HEK293 (cell line): ENCODE data around the gene MACROH2A1.

Experiments used
- CTCF ChIA-PET: fragments of 350-600 bp; formaldehyde crosslinking; extraction: SDS; loops from one replicate; lab custom pipeline; 2021; ENCODE audit warnings: antibody characterized with exemption; lab: Yijun Ruan, JAX
- POLR2A ChIA-PET: fragments of 300-600 bp; formaldehyde crosslinking; extraction: SDS; loops from one replicate; lab custom pipeline; 2020; ENCODE audit warnings: antibody characterized with exemption, inconsistent platforms; lab: Yijun Ruan, JAX
- H3K27ac ChIP-seq: fragments of 200-500 bp; sonication (Bioruptor generic); 2 replicates; pipeline ENCODE4 v1.5.1; 2014; ENCODE audit warnings: low read depth, low read length, control low read depth, inconsistent platforms; ENCODE audit errors: extremely low read depth
- H3K36me3 ChIP-seq, 2 experiments: fragments of 200-500 bp in 1 of 2; sonication (Bioruptor generic) in 1 of 2; 1 replicate in 1 of 2; 2 replicates in 1 of 2; pipeline ENCODE4 v1.5.1; 2014 to 2017; ENCODE audit warnings: inconsistent platforms in 2 of 2, low read length in 2 of 2; ENCODE audit not compliant: control insufficient read depth in 2 of 2, insufficient read depth in 1 of 2
- H3K4me1 ChIP-seq: fragments of 200-500 bp; sonication (Bioruptor generic); 2 replicates; pipeline ENCODE4 v1.5.1; 2014; ENCODE audit warnings: mild to moderate bottlenecking, low read length, inconsistent platforms; ENCODE audit not compliant: control insufficient read depth, insufficient read depth
- H3K4me3 ChIP-seq: 2 replicates; pipeline ENCODE4 v1.5.1; 2011; ENCODE audit warnings: low read depth, mild to moderate bottlenecking, control low read depth, low read length, moderate library complexity
- H3K9me3 ChIP-seq: fragments of 200-500 bp; sonication (Bioruptor generic); 2 replicates; pipeline ENCODE4 v1.5.1; 2014; ENCODE audit warnings: low read depth, low read length, inconsistent platforms; ENCODE audit not compliant: control insufficient read depth, insufficient read depth
- GLIS1 ChIP-seq: fragments of 450-650 bp; formaldehyde crosslinking; IDR thresholded peaks from 2 replicates; pipeline ENCODE4 v1.5.1; 2016; ENCODE audit warnings: missing biosample characterization, missing genetic modification characterization
- SP7 ChIP-seq: fragments of 450-650 bp; formaldehyde crosslinking; IDR thresholded peaks from 2 replicates; pipeline ENCODE4 v1.5.1; 2016; ENCODE audit warnings: missing biosample characterization, missing genetic modification characterization
- WT1 ChIP-seq: fragments of 450-650 bp; formaldehyde crosslinking; IDR thresholded peaks from 2 replicates; pipeline ENCODE4 v1.5.1; 2016; ENCODE audit warnings: missing biosample characterization, missing genetic modification characterization
- ZBTB17 ChIP-seq: fragments of 450-650 bp; formaldehyde crosslinking; IDR thresholded peaks from 2 replicates; pipeline ENCODE4 v1.5.1; 2016; ENCODE audit warnings: missing biosample characterization, missing genetic modification characterization
- ZBTB20 ChIP-seq: fragments of 450-650 bp; formaldehyde crosslinking; IDR thresholded peaks from 2 replicates; pipeline ENCODE4 v1.5.1; 2016; ENCODE audit warnings: missing biosample characterization, missing genetic modification characterization
- ZNF140 ChIP-seq: fragments of 450-650 bp; formaldehyde crosslinking; IDR thresholded peaks from 2 replicates; pipeline ENCODE4 v1.5.1; 2016; ENCODE audit warnings: missing biosample characterization, missing genetic modification characterization
- ZNF274 ChIP-seq, 2 experiments: fragments of 200-500 bp in 1 of 2; fragments of 450-650 bp in 1 of 2; sonication (Bioruptor generic) in 1 of 2; formaldehyde crosslinking in 1 of 2; IDR thresholded peaks; 2 replicates each; pipeline versions ENCODE4 v1.5.1 to v1.6.1; 2014 to 2016; ENCODE audit warnings: borderline replicate concordance in 1 of 2, inconsistent platforms in 1 of 2, low read length in 1 of 2, missing biosample characterization in 1 of 2, missing genetic modification characterization in 1 of 2
- ZNF280D ChIP-seq: fragments of 450-650 bp; formaldehyde crosslinking; IDR thresholded peaks from 2 replicates; pipeline ENCODE4 v1.5.1; 2016; ENCODE audit warnings: missing biosample characterization, missing genetic modification characterization
- ZNF544 ChIP-seq: fragments of 450-650 bp; formaldehyde crosslinking; IDR thresholded peaks from 2 replicates; pipeline ENCODE4 v1.5.0; 2017; ENCODE audit warnings: missing biosample characterization, missing genetic modification characterization
- ZNF621 ChIP-seq: fragments of 450-650 bp; formaldehyde crosslinking; IDR thresholded peaks from 2 replicates; pipeline ENCODE4 v1.5.1; 2017; ENCODE audit warnings: missing biosample characterization, missing genetic modification characterization
- ZNF629 ChIP-seq: fragments of 450-650 bp; formaldehyde crosslinking; IDR thresholded peaks from 2 replicates; pipeline ENCODE4 v1.5.1; 2017; ENCODE audit warnings: missing biosample characterization, missing genetic modification characterization
- ZNF664 ChIP-seq: fragments of 450-650 bp; formaldehyde crosslinking; IDR thresholded peaks from 2 replicates; pipeline ENCODE4 v1.5.1; 2016; ENCODE audit warnings: missing biosample characterization, missing genetic modification characterization
- ZNF677 ChIP-seq: fragments of 450-650 bp; IDR thresholded peaks from 2 replicates; pipeline ENCODE4 v1.5.0; 2018; ENCODE audit warnings: missing biosample characterization, mild to moderate bottlenecking, missing genetic modification characterization, moderate library complexity
- ZNF785 ChIP-seq: fragments of 450-650 bp; formaldehyde crosslinking; IDR thresholded peaks from 2 replicates; pipeline ENCODE4 v1.5.1; 2016; ENCODE audit warnings: missing biosample characterization, missing genetic modification characterization
- ZNF792 ChIP-seq: fragments of 450-650 bp; formaldehyde crosslinking; IDR thresholded peaks from 2 replicates; pipeline ENCODE4 v1.5.1; 2016; ENCODE audit warnings: missing biosample characterization, missing genetic modification characterization
- ZNF837 ChIP-seq: fragments of 450-650 bp; formaldehyde crosslinking; IDR thresholded peaks from 2 replicates; pipeline ENCODE4 v1.5.1; 2016; ENCODE audit warnings: missing biosample characterization, missing genetic modification characterization
- ZSCAN23 ChIP-seq: fragments of 450-650 bp; formaldehyde crosslinking; IDR thresholded peaks from 2 replicates; pipeline ENCODE4 v1.5.1; 2016; ENCODE audit warnings: missing biosample characterization, missing genetic modification characterization
- ZSCAN30 ChIP-seq: fragments of 450-650 bp; IDR thresholded peaks from 2 replicates; pipeline ENCODE4 v1.5.1; 2018; ENCODE audit warnings: missing biosample characterization, mild to moderate bottlenecking, missing genetic modification characterization, moderate library complexity
- TF ChIP-seq, protein P1 (sequence below): sonication (generic); formaldehyde crosslinking; IDR thresholded peaks from 2 replicates; pipeline ENCODE4 v1.8.1; 2022; ENCODE audit warnings: mild to moderate bottlenecking, moderate library complexity, missing genetic modification reagents
- TF ChIP-seq, protein P2 (sequence below): fragments of 450-650 bp; formaldehyde crosslinking; IDR thresholded peaks from 2 replicates; pipeline ENCODE4 v1.5.1; 2016; ENCODE audit warnings: missing biosample characterization, missing genetic modification characterization
- TF ChIP-seq, protein P3 (sequence below): fragments of 450-650 bp; formaldehyde crosslinking; conservative IDR thresholded peaks from 2 replicates; pipeline ENCODE4 v1.5.1; 2016; ENCODE audit warnings: low read depth, missing biosample characterization, missing genetic modification characterization

Gene MACROH2A1

DNA sequence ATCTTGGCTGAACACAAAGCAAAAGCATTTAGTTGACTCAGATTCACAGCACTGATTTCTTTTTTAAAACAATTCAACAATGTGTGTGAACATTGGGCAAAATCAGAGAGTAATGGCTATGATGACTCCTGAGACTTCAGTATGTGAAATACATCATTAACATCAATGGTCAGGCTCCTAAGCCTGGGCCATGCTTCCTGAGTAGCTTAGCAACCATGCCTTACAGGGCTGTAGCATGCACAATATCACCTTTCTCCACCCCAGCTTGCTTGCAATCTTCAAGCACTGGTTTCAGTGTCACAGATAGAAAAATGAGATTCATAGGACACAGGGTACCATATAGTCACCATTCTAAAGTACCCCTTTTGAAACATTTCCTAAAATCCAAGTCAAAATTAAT is 41.3 kb downstream of the MACROH2A1 start:
- H3K4me3 ChIP-seq: no peak overlapping the region
- no peak overlapping the region for H3K27ac ChIP-seq
- no peaks in the 10 kb centered on the region for H3K9me3 ChIP-seq
- ChIA-PET CTCF (no interaction called here), POLR2A (no interaction called here)
- no peak for TF ChIP-seq ZNF621 (tag by site-specific recombination)
- TF ChIP-seq ZNF629 (tag by site-specific recombination): no peak
- TF ChIP-seq ZNF792 (tag by site-specific recombination): no peak
- TF ChIP-seq, protein P1, sequence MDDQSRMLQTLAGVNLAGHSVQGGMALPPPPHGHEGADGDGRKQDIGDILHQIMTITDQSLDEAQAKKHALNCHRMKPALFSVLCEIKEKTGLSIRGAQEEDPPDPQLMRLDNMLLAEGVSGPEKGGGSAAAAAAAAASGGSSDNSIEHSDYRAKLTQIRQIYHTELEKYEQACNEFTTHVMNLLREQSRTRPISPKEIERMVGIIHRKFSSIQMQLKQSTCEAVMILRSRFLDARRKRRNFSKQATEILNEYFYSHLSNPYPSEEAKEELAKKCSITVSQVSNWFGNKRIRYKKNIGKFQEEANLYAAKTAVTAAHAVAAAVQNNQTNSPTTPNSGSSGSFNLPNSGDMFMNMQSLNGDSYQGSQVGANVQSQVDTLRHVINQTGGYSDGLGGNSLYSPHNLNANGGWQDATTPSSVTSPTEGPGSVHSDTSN (CRISPR knock-in tag): no peak
- TF ChIP-seq ZNF664 (tag by site-specific recombination): no peak
- no peak for TF ChIP-seq WT1 (tag by site-specific recombination)
- no peak for TF ChIP-seq ZNF785 (tag by site-specific recombination)
- no peak for TF ChIP-seq ZNF140 (tag by site-specific recombination)
- TF ChIP-seq ZSCAN23: no peak
- no peak for TF ChIP-seq ZNF544
- no peak for TF ChIP-seq ZSCAN30 (tag by site-specific recombination)
- no peak for TF ChIP-seq SP7
- no peak for TF ChIP-seq GLIS1 (tag by site-specific recombination)
- TF ChIP-seq, all 188 proteins: peak for 0
- 0 out of 2 replicates have a peak, but pooled peaks cover 4% of the 10 kb centered on the region for H3K4me1 ChIP-seq
- peaks cover 12 to 90% of the 10 kb centered on the region in 2 experiments for H3K36me3 ChIP-seq

- TF ChIP-seq ZBTB17 (0 out of 2 replicates have a peak, but pooled peaks have one; percentile 34), ZNF280D (tag by site-specific recombination) (no peak)
- Histone ChIP-seq H3K4me1 (0 out of 2 replicates have a peak, but pooled peaks cover 4% of the 10 kb centered on the region), H3K27ac (no peak overlapping the region), H3K4me3 (no peak overlapping the region), H3K36me3 (peaks cover 10 to 95% of the 10 kb centered on the region in 2 experiments), H3K9me3 (no peaks in the 10 kb centered on the region)
- ChIA-PET POLR2A (no interaction called here), CTCF (no interaction called here)
Measured at GRCh38 chr5:135356522-135357318, 42.3 kb downstream of the MACROH2A1 start.

GRCh38 chr5:135355169-135355568 is 43.9 kb downstream of the MACROH2A1 start:
- H3K4me1 ChIP-seq: 0 out of 2 replicates have a peak, but pooled peaks cover 2% of the 10 kb centered on the region
- ChIA-PET CTCF (interaction anchor here (1.0 kb wide), 1 partner anchor 21 kb away, joined by 6 read pairs; no protein-coding TSS in a partner anchor), POLR2A (no interaction called here)
- peaks cover 14 to 93% of the 10 kb centered on the region in 2 experiments; a peak in 2 of 3 replicates for H3K36me3 ChIP-seq
- H3K9me3 ChIP-seq: no peaks in the 10 kb centered on the region
- H3K27ac ChIP-seq: no peak overlapping the region
- H3K4me3 ChIP-seq: no peak overlapping the region
- TF ChIP-seq ZNF274 (IDR thresholded peaks at IDR 0.05; ENCODE audit: low read length): no peak
- TF ChIP-seq ZNF274 (tag by site-specific recombination; IDR thresholded peaks at IDR 0.05; ENCODE audit: borderline replicate concordance): no peak
- TF ChIP-seq ZNF837 (tag by site-specific recombination): no peak
- TF ChIP-seq ZNF677 (tag by site-specific recombination): no peak
- no peak for TF ChIP-seq ZBTB20 (tag by site-specific recombination)
- TF ChIP-seq, protein P2, sequence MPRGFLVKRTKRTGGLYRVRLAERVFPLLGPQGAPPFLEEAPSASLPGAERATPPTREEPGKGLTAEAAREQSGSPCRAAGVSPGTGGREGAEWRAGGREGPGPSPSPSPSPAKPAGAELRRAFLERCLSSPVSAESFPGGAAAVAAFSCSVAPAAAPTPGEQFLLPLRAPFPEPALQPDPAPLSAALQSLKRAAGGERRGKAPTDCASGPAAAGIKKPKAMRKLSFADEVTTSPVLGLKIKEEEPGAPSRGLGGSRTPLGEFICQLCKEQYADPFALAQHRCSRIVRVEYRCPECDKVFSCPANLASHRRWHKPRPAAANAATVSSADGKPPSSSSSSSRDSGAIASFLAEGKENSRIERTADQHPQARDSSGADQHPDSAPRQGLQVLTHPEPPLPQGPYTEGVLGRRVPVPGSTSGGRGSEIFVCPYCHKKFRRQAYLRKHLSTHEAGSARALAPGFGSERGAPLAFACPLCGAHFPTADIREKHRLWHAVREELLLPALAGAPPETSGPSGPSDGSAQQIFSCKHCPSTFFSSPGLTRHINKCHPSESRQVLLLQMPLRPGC (tag by site-specific recombination): no peak
- TF ChIP-seq, protein P3, sequence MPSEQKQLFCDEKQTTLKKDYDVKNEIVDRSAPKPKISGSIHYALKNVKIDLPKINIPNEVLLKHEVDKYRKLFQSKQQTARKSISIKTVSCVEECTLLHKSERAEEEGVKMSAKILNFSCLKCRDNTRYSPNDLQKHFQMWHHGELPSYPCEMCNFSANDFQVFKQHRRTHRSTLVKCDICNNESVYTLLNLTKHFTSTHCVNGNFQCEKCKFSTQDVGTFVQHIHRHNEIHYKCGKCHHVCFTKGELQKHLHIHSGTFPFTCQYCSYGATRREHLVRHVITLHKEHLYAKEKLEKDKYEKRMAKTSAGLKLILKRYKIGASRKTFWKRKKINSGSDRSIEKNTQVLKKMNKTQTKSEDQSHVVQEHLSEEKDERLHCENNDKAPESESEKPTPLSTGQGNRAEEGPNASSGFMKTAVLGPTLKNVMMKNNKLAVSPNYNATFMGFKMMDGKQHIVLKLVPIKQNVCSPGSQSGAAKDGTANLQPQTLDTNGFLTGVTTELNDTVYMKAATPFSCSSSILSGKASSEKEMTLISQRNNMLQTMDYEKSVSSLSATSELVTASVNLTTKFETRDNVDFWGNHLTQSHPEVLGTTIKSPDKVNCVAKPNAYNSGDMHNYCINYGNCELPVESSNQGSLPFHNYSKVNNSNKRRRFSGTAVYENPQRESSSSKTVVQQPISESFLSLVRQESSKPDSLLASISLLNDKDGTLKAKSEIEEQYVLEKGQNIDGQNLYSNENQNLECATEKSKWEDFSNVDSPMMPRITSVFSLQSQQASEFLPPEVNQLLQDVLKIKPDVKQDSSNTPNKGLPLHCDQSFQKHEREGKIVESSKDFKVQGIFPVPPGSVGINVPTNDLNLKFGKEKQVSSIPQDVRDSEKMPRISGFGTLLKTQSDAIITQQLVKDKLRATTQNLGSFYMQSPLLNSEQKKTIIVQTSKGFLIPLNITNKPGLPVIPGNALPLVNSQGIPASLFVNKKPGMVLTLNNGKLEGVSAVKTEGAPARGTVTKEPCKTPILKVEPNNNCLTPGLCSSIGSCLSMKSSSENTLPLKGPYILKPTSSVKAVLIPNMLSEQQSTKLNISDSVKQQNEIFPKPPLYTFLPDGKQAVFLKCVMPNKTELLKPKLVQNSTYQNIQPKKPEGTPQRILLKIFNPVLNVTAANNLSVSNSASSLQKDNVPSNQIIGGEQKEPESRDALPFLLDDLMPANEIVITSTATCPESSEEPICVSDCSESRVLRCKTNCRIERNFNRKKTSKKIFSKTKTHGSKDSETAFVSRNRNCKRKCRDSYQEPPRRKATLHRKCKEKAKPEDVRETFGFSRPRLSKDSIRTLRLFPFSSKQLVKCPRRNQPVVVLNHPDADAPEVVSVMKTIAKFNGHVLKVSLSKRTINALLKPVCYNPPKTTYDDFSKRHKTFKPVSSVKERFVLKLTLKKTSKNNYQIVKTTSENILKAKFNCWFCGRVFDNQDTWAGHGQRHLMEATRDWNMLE: no peak
